Stimulated activated naive CD8-positive, alpha-beta T cell treated with anti-CD3 and anti-CD28 coated beads, Interleukin-15, Interleukin-2, amounts not matched to agents 100 ng/mL and 50 ng/mL, for 24 hours (primary cell): ENCODE measurements around the gene ADAM15.

ENCODE experiments used
- H3K27ac Mint-ChIP-seq: one replicate; pipeline ENCODE4 v1.8.0; 2021; ENCODE audit warnings: mild to moderate bottlenecking, mixed read lengths
- H3K27me3 Mint-ChIP-seq: one replicate; pipeline ENCODE4 v1.8.0; 2021; ENCODE audit warnings: mixed read lengths
- H3K36me3 Mint-ChIP-seq: one replicate; pipeline ENCODE4 v1.8.0; 2021; ENCODE audit warnings: low read depth, mixed read lengths
- H3K4me1 Mint-ChIP-seq: one replicate; pipeline ENCODE4 v1.8.0; 2021; ENCODE audit warnings: low read depth, mixed read lengths
- H3K4me3 Mint-ChIP-seq: one replicate; pipeline ENCODE4 v1.8.0; 2021; ENCODE audit warnings: mild to moderate bottlenecking, mixed read lengths
- H3K9me3 Mint-ChIP-seq: one replicate; pipeline ENCODE4 v1.8.0; 2021; ENCODE audit warnings: mixed read lengths

ADAM15 gene

GRCh38 chr1:155077758-155078445 lies 26.8 kb downstream of the ADAM15 start:
- Mint-ChIP-seq H3K27ac (no peak overlapping the region), H3K36me3 (no peaks in the 10 kb centered on the region), H3K27me3 (peaks cover 31% of the 10 kb centered on the region), H3K4me3 (no peak overlapping the region), H3K4me1 (peaks cover 34% of the 10 kb centered on the region), H3K9me3 (no peaks in the 10 kb centered on the region)

GRCh38 chr1:155078469-155079209 lies 27.5 kb downstream of the ADAM15 start, which contains the start of gene EFNA3:
TSS of gene EFNA3 (plus strand) at chr1:155078837. CDS start at chr1:155078942, 105 bp downstream.
- no peaks in the 10 kb centered on the region for H3K36me3 Mint-ChIP-seq
- H3K9me3 Mint-ChIP-seq = no peaks in the 10 kb centered on the region
- no peak within 1 kb of the TSS for H3K27ac Mint-ChIP-seq

GRCh38 chr1:155079210-155079486 lies 28.0 kb downstream of the ADAM15 start:
- Mint-ChIP-seq H3K27ac (no peak overlapping the region), H3K4me1 (peaks cover 36% of the 10 kb centered on the region), H3K9me3 (no peaks in the 10 kb centered on the region), H3K36me3 (no peaks in the 10 kb centered on the region), H3K27me3 (peaks cover 43% of the 10 kb centered on the region), H3K4me3 (peak overlapping the region; percentile 66)

More at GRCh38 chr1:155078469-155079209, 27.5 kb downstream of the ADAM15 start, which contains the start of gene EFNA3:
- H3K27me3 Mint-ChIP-seq = peaks cover 38% of the 10 kb centered on the region
- peak within 1 kb of the TSS; percentile 66 for H3K4me3 Mint-ChIP-seq
- H3K4me1 Mint-ChIP-seq = peaks cover 36% of the 10 kb centered on the region

- Mint-ChIP-seq H3K4me1 (peaks cover 42% of the 10 kb centered on the region), H3K9me3 (no peaks in the 10 kb centered on the region), H3K4me3 (peak overlapping the region; percentile 66), H3K27ac (no peak overlapping the region), H3K36me3 (no peaks in the 10 kb centered on the region), H3K27me3 (peaks cover 47% of the 10 kb centered on the region)
Observed at GRCh38 chr1:155079487-155080311, 28.6 kb downstream of the ADAM15 start.

GRCh38 chr1:155080312-155081228 lies 29.5 kb downstream of the ADAM15 start:
- peaks cover 47% of the 10 kb centered on the region for H3K27me3 Mint-ChIP-seq
- H3K4me1 Mint-ChIP-seq = peaks cover 48% of the 10 kb centered on the region
- no peaks in the 10 kb centered on the region for H3K36me3 Mint-ChIP-seq
- H3K9me3 Mint-ChIP-seq = no peaks in the 10 kb centered on the region
- H3K27ac Mint-ChIP-seq = no peak overlapping the region
- no peak overlapping the region for H3K4me3 Mint-ChIP-seq

GRCh38 chr1:155081472-155082300 lies 30.6 kb downstream of the ADAM15 start:
- no peak overlapping the region for H3K27ac Mint-ChIP-seq
- peak overlapping the region; percentile 50 for H3K4me3 Mint-ChIP-seq
- H3K9me3 Mint-ChIP-seq = no peaks in the 10 kb centered on the region
- peaks cover 47% of the 10 kb centered on the region for H3K27me3 Mint-ChIP-seq
- H3K36me3 Mint-ChIP-seq = no peaks in the 10 kb centered on the region
- peaks cover 53% of the 10 kb centered on the region for H3K4me1 Mint-ChIP-seq

- Mint-ChIP-seq H3K9me3 (no peaks in the 10 kb centered on the region), H3K4me3 (peak overlapping the region; percentile 22), H3K4me1 (peaks cover 53% of the 10 kb centered on the region), H3K36me3 (no peaks in the 10 kb centered on the region), H3K27ac (no peak overlapping the region), H3K27me3 (peaks cover 47% of the 10 kb centered on the region)
Observed at GRCh38 chr1:155082301-155083051, 31.4 kb downstream of the ADAM15 start.

GRCh38 chr1:155083052-155083541 lies 32.0 kb downstream of the ADAM15 start:
- Mint-ChIP-seq H3K27me3 (peaks cover 43% of the 10 kb centered on the region), H3K36me3 (no peaks in the 10 kb centered on the region), H3K4me3 (no peak overlapping the region), H3K4me1 (peaks cover 53% of the 10 kb centered on the region), H3K9me3 (no peaks in the 10 kb centered on the region), H3K27ac (no peak overlapping the region)

GRCh38 chr1:155083865-155084721 lies 33.0 kb downstream of the ADAM15 start:
- Mint-ChIP-seq H3K4me1 (peaks cover 50% of the 10 kb centered on the region), H3K36me3 (no peaks in the 10 kb centered on the region), H3K9me3 (no peaks in the 10 kb centered on the region), H3K4me3 (peak overlapping the region; percentile 94), H3K27ac (peak overlapping the region; percentile 40), H3K27me3 (peaks cover 43% of the 10 kb centered on the region)

GRCh38 chr1:155084722-155085503 lies 33.8 kb downstream of the ADAM15 start:
- Mint-ChIP-seq H3K4me3 (peak overlapping the region; percentile 94), H3K36me3 (no peaks in the 10 kb centered on the region), H3K4me1 (peaks cover 42% of the 10 kb centered on the region), H3K27me3 (peaks cover 35% of the 10 kb centered on the region), H3K9me3 (no peaks in the 10 kb centered on the region), H3K27ac (peak overlapping the region; percentile 96)

- peak overlapping the region; percentile 94 for H3K4me3 Mint-ChIP-seq
- peaks cover 40% of the 10 kb centered on the region for H3K4me1 Mint-ChIP-seq
- no peaks in the 10 kb centered on the region for H3K9me3 Mint-ChIP-seq
- H3K27me3 Mint-ChIP-seq = peaks cover 33% of the 10 kb centered on the region
- no peaks in the 10 kb centered on the region for H3K36me3 Mint-ChIP-seq
- peak overlapping the region; percentile 96 for H3K27ac Mint-ChIP-seq
Observed at GRCh38 chr1:155085504-155086127, 34.5 kb downstream of the ADAM15 start.
